SH-SY5Y (cell line): ENCODE data around the gene RAP1GAP.

Experiments used
- GATA2 ChIP-seq: IDR thresholded peaks from 2 replicates; pipeline ENCODE4 v1.6.1; 2011; ENCODE audit warnings: mild to moderate bottlenecking, low read depth, low read length
- GATA3 ChIP-seq: IDR thresholded peaks from 2 replicates; pipeline ENCODE4 v1.6.1; 2011; ENCODE audit warnings: low read depth, mild to moderate bottlenecking, low read length, moderate library complexity

RAP1GAP gene

GRCh38 chr1:21612057-21612456 lies 57.1 kb downstream of the RAP1GAP start:
- no peak for TF ChIP-seq GATA3
- no peak for TF ChIP-seq GATA2

- TF ChIP-seq GATA2: no peak
- no peak for TF ChIP-seq GATA3
Observed at GRCh38 chr1:21610989-21611785, 58.0 kb downstream of the RAP1GAP start.

GRCh38 chr1:21610027-21610426 lies 59.1 kb downstream of the RAP1GAP start:
- no peak for TF ChIP-seq GATA3
- no peak for TF ChIP-seq GATA2

GRCh38 chr1:21608798-21609197 lies 60.4 kb downstream of the RAP1GAP start:
- TF ChIP-seq GATA2: no peak
- TF ChIP-seq GATA3: no peak

- no peak for TF ChIP-seq GATA2
- TF ChIP-seq GATA3: no peak
Observed at GRCh38 chr1:21607549-21608529, 61.3 kb downstream of the RAP1GAP start.

DNA sequence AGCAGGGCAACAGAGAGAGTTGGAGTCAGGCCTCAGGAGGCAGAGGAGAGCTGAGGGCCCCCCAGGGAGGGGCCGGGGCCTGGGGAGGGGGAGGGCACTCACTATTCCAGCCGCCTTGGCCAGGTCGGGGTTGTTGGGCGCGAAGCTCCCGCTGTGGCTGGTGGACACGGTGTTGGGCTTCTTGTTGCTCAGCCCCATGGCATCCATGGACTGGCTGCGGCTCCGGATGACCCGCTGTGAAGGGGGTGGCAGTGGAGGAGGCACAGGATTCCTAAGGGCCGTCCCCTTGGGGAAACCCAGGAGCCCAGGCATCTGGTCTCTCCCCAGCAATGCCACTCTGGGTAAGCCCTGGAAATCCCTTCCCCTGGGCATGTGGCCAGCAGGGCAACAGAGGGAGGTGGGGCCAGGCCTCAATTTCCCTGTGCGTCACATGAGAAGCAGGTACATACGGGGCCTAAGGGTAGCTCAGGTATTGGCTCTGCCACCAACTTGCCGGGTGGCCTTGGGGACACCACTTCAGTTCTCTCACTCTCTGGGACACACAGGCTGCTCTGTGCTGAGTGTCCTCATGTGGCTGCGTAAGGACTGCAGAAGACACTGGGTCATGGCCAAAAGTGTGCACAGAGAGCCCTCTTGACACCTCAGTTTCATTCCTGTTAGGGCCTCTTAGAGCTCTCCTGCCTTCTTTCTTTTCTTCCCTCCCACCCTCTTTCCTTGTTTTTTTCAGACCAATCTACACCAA lies 63.0 kb downstream of the RAP1GAP start:
- no peak for TF ChIP-seq GATA2
- TF ChIP-seq GATA3: no peak

DNA sequence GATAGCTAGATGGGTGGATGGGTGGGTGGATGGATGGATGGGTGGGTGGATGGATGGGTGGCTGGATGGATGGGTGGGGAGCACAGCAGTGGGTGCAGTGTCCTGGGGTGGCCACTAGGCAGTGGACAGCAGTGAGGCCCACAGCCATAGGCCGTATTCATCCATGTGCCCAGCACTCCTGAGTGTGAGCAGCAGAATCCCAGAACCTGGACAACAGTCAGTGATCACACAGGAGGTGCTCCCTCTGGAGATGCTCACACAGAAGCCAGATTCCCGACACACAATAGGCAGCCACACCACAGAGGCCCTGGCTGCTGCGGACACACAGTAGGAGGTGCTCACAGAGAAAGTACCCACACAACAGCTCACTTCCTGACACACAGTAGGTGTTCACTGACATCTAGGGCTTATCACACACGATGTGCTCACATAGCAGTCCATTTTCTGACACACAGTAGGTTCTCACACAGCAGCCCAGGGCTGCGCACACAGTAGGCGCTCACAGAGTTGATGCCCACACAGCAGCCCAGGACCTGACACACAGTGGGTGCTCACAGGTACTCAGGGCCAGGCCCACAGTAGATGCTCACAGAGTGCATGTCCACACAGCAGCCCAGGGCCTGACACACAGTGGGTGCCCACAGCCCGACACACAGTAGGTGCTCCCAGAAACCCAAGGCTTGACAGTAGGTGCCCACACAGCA lies 64.0 kb downstream of the RAP1GAP start:
- no peak for TF ChIP-seq GATA2
- no peak for TF ChIP-seq GATA3

DNA sequence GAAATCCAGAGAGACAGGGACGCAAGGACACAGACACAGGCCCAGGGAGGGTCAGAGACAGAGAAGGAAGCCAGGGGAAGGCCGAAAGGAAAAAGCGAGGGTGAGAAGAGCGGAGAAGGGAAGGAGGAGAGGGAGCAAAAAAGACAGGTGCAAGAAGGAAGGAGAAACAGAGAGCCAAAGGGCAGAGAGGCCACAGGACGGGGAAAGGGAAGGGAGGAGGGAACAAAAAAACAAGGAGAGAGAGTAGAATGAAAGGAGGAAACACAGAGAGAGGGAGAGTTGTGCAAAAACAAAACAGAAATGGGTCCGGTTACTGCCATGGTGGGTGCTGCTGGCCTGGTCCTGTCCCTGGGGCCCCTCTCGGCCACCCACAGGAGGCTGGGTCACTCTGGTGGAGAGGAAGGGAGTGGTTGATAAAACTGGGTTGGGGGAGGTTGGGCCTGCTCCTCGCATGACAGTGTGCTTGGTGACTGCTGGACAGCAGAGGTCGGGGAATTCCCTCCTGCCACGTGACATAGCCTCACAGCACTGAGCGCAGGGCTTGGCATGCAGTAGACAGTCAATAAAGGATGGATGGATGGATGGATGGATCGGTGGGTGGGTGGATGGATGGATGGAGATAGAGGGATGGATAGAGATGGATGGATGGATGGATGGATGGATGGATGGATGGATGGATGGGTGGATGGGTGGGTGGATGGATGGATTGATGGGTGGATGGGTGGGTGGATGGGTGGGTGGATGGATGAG lies 64.8 kb downstream of the RAP1GAP start:
- TF ChIP-seq GATA3: no peak
- no peak for TF ChIP-seq GATA2

- no peak for TF ChIP-seq GATA2
- TF ChIP-seq GATA3: no peak
Observed at GRCh38 chr1:21603177-21604138, 65.7 kb downstream of the RAP1GAP start.

GRCh38 chr1:21601278-21602048 lies 67.7 kb downstream of the RAP1GAP start:
- no peak for TF ChIP-seq GATA3
- TF ChIP-seq GATA2: no peak

DNA sequence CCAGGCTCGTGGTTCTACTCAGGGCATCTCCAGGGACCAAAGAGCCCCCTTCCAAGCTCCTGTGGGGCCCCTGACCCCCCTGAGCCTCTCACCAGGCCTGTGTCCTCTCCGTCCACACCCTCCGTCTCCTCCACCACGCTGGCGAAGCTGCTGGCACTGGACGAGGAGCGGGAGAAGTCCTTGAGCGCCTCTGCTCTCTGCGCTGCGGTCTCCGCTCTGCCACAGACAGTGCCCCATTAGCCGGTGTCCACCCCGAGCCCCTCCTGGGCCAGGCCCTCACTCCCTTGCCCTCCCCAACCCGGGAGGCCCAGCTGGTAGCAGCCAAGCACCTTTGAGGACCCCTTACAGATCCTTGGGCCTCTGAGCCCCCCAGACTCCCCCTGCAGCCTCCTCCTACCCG lies 69.8 kb downstream of the RAP1GAP start:
- TF ChIP-seq GATA3 (no peak), GATA2 (no peak)

DNA sequence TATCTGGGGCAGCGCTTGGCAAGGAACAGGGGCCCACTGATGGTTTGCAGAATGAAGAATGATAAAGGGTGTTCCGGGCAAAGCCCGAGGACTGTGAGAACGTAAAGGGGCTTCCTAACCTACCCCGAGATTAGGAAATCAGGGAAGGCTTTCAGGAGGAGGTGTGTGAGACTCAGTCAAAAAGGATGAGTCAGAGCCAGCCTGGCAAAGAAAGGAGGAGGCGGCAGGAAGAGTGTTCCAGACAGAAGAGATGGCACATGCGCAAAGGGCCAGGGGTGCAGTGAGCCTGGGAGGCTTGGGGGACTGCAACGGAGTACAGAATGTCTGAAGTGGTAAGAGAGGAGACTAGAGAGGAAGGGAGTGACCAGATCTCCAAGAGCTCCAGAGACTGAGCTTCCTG lies 70.3 kb downstream of the RAP1GAP start:
- no peak for TF ChIP-seq GATA2
- TF ChIP-seq GATA3: no peak
